Tibial artery (tissue), 4 donors: ENCODE results near the gene PRSS21.

Source experiments
- DNase-seq, 2 donors: peaks; one replicate each; pipeline ENCODE4 v3.0.0-alpha.2; 2019
- H3K27ac ChIP-seq, 2 donors: fragments of 200-600 bp; sonication (generic) in 1 of 2; 1 replicate in 1 of 2; 2 replicates in 1 of 2; pipeline ENCODE4 v1.5.1; 2018 to 2019; ENCODE audit warnings: mild to moderate bottlenecking in 1 of 2
- H3K27me3 ChIP-seq, 2 donors: fragments of 200-600 bp; sonication (generic) in 1 of 2; one replicate each; pipeline versions ENCODE4 v1.5.1 to v1.6.0; 2016 to 2019
- H3K36me3 ChIP-seq, 3 donors: fragments of 200-600 bp; sonication (generic) in 2 of 3; one replicate each; pipeline ENCODE4 v1.5.1; 2016 to 2019; ENCODE audit warnings: mild to moderate bottlenecking in 2 of 3
- H3K4me1 ChIP-seq, 4 donors: fragments of 200-600 bp; sonication (generic) in 2 of 4; 1 replicate in 3 of 4; 2 replicates in 1 of 4; pipeline ENCODE4 v1.5.1; 2016 to 2019
- H3K4me3 ChIP-seq, 2 donors: fragments of 200-600 bp; sonication (generic) in 1 of 2; 1 replicate in 1 of 2; 2 replicates in 1 of 2; pipeline ENCODE4 v1.5.1; 2018 to 2019; ENCODE audit warnings: mild to moderate bottlenecking in 2 of 2
- H3K9me3 ChIP-seq, 3 donors: fragments of 200-600 bp; sonication (generic) in 1 of 3; one replicate each; pipeline ENCODE4 v1.5.1; 2016 to 2019
- intact Hi-C: fragments of 100-400 bp; cut with DNase I; formaldehyde crosslinking; loops from one replicate; pipeline ENCODE4 v1.15.0; 2023; ENCODE audit warnings: low total_unique reads
- TF ChIP-seq, protein P1 (sequence below), 2 experiments: fragments of 200-600 bp in 1 of 2; fragments of 450-650 bp in 1 of 2; IDR thresholded peaks; one replicate each; pipeline ENCODE4 v1.5.1; 2017 to 2019; ENCODE audit warnings: antibody characterized with exemption in 2 of 2, mild to moderate bottlenecking in 1 of 2, moderate library complexity in 1 of 2

Gene PRSS21

DNA sequence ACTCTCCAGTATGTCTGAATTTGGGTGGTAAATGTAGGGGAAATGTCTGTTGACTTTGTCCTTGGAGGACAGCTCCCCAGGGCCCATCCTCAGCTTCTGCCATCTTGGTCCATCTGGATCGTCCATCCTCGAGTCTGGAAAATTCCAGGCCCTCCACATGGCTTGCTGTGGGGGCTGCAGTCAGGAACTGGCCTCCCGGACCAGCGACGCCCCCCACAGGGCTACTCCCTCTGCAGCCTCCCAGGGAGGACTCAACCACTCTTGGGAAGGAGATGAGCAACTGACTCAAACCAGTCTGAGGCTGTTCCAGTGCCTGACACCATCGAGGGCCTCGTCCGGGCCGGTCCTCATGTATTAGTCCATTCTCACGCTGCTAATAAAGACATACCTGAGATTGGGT lies 7.6 kb downstream of the PRSS21 start:
- Histone ChIP-seq H3K9me3 (no peaks in the 10 kb centered on the region), H3K36me3 (no peaks in the 10 kb centered on the region), H3K4me1 (peaks cover 0 to 2% (median 0%) of the 10 kb centered on the region in 4 donors), H3K27me3 (peaks cover 0 to 56% of the 10 kb centered on the region in 2 donors), H3K4me3 (no peak overlapping the region), H3K27ac (no peak overlapping the region)
- TF ChIP-seq, protein P1, sequence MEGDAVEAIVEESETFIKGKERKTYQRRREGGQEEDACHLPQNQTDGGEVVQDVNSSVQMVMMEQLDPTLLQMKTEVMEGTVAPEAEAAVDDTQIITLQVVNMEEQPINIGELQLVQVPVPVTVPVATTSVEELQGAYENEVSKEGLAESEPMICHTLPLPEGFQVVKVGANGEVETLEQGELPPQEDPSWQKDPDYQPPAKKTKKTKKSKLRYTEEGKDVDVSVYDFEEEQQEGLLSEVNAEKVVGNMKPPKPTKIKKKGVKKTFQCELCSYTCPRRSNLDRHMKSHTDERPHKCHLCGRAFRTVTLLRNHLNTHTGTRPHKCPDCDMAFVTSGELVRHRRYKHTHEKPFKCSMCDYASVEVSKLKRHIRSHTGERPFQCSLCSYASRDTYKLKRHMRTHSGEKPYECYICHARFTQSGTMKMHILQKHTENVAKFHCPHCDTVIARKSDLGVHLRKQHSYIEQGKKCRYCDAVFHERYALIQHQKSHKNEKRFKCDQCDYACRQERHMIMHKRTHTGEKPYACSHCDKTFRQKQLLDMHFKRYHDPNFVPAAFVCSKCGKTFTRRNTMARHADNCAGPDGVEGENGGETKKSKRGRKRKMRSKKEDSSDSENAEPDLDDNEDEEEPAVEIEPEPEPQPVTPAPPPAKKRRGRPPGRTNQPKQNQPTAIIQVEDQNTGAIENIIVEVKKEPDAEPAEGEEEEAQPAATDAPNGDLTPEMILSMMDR (IDR thresholded peaks at IDR 0.05): no peak
- intact Hi-C loops: no loop called here
- peak; percentile 7 to 32 for DNase-seq

DNA sequence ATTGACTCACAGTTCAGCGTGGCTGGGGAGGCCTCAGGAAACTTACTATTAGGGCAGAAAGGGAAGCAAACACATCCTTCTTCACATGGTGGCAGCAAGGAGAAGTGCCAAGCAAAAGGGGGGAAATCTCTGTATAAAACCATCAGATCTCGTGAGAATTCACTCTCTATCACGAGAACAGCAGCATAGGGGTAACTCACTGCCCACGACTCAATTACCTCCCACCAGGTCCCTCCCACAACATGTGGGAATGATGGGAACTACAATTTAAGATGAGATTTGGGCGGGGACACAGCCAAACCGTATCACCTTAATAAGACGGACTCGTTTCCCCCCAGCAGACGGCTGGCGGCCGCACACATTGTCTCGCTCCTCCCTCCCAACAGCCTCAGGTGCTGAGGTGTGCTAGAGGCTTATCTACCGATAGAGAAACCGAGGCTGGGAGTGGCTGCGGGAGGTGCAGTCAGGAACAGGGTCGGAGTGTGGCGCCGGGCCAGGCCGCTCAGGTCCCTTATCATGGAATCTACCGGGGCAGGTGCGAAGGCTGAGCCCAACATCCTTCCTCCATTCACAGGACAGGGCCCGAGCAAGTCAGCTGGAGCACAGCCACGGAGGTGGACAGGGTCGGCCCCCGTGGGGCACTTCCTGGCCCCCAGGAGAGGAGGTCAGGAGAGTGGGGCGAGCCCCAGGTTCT lies 8.2 kb downstream of the PRSS21 start:
- H3K9me3 ChIP-seq: no peaks in the 10 kb centered on the region
- no peaks in the 10 kb centered on the region for H3K36me3 ChIP-seq
- H3K27me3 ChIP-seq: peaks cover 0 to 56% of the 10 kb centered on the region in 2 donors
- H3K4me1 ChIP-seq: peaks cover 0 to 2% (median 0%) of the 10 kb centered on the region in 4 donors
- no peak overlapping the region for H3K4me3 ChIP-seq
- H3K27ac ChIP-seq: no peak overlapping the region
- intact Hi-C loops: no loop called here
- TF ChIP-seq, protein P1 (IDR thresholded peaks at IDR 0.05): no peak
- peak; percentile 11 to 53 for DNase-seq

DNA sequence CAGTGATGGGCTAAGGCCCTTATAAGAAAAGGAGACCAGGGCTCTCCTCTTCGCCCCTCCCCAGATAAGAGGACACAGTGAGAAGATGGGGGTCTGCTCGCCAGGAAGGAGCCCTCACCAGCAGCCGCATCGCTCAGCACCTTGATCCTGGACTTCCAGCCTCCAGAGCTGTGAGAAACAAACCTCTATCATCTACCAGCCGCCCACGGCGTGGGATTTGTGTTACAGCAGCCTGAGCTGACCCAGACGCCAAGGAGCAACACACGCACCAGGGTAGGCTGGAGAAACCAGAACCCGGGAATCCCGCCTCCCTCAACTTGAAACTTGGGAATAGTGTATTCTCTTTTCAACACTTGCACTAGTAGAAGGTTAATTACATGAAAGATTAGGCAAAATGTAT lies 8.9 kb downstream of the PRSS21 start:
- H3K4me3 ChIP-seq: no peak overlapping the region
- H3K27ac ChIP-seq: no peak overlapping the region
- H3K27me3 ChIP-seq: peaks cover 0 to 57% of the 10 kb centered on the region in 2 donors
- no peaks in the 10 kb centered on the region for H3K36me3 ChIP-seq
- no peaks in the 10 kb centered on the region for H3K9me3 ChIP-seq
- peaks cover 0 to 2% (median 0%) of the 10 kb centered on the region in 4 donors for H3K4me1 ChIP-seq
- DNase-seq: peak; percentile 16 to 47
- intact Hi-C loops: no loop called here
- TF ChIP-seq, protein P1 (IDR thresholded peaks at IDR 0.05): no peak

DNA sequence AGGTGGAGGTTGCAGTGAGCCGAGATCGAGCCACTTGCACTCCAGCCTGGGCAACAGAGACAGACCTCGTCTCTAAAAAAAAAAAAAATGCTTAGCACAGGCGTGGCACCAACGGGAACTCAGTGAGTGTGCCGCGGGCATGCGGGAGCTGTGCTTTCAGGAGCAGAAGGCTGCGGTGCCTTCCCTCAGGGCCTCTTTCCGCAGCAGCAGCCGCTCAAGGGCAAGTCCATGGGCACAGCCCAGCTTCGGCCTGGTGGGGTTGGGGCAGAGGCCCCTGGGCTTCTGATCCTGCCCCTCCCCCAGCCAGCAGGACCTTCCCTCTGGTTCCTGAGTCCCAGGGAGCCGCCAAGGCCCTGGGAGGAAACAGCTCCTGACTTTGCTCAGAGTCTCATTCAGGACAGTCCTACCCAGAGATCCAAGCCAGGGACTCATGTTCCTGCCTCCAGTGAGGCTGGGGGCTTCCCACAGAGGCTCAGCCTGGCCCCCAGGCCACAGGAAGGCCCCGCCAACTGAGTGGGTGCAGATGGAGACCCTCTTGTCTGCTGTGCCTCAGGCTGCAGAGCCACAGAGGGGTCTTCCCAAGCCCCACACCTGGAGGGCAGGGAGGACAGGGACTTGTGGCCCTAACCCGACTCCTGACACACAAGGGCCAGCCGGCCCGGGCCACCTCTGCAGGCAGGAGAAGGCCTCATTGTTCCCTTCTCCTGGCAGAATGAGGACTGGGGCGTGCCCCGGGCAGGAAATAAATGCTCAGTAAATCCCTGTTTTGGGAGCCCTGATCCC lies 9.7 kb downstream of the PRSS21 start:
- H3K4me1 ChIP-seq: peaks cover 0 to 2% (median 0%) of the 10 kb centered on the region in 4 donors
- DNase-seq: peak in 1 of 2 donors; percentile 54
- no peaks in the 10 kb centered on the region for H3K36me3 ChIP-seq
- TF ChIP-seq, protein P1 (IDR thresholded peaks at IDR 0.05): no peak
- H3K9me3 ChIP-seq: no peaks in the 10 kb centered on the region
- H3K27ac ChIP-seq: no peak overlapping the region
- intact Hi-C loops: no loop called here
- peaks cover 0 to 61% of the 10 kb centered on the region in 2 donors for H3K27me3 ChIP-seq
- no peak overlapping the region for H3K4me3 ChIP-seq

DNA sequence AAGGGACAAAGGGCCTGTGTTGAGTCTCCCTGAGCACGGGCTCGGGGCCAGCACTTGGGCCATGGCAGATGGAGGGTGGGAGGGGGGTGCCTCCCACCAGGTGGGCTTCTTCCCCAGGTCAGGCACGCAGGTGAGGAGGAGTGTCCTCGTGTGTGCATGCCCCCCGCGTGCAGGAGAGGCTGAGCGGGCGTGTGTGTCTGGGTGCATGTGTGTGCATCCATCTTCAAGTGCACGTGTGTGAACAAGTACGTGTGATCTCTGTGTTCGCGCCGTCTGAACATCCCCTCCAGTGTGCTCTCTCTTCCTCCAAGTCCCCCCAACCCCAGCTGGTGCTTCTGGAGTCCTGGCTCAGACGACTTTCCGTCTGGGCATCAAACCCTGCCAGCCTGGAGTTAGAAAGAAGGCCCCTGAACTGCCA lies 10.3 kb downstream of the PRSS21 start:
- no peak overlapping the region for H3K27ac ChIP-seq
- H3K27me3 ChIP-seq: peaks cover 0 to 67% of the 10 kb centered on the region in 2 donors
- H3K4me3 ChIP-seq: no peak overlapping the region
- H3K36me3 ChIP-seq: no peaks in the 10 kb centered on the region
- H3K9me3 ChIP-seq: no peaks in the 10 kb centered on the region
- TF ChIP-seq, protein P1 (IDR thresholded peaks at IDR 0.05): no peak
- intact Hi-C loops: no loop called here
- H3K4me1 ChIP-seq: peaks cover 0 to 2% (median 0%) of the 10 kb centered on the region in 4 donors
- DNase-seq: no peak
